ENCODE data around the gene BOD1L1. TPM values are rescaled to one million over a fixed set of nuclear protein-coding genes. Genes with fewer than 3 reads are reported as not detected.

The BOD1L1 gene
- total and polyA plus RNA-seq, 2 experiments from 2014 or later: 6.6 to 16.5 TPM

DNA sequence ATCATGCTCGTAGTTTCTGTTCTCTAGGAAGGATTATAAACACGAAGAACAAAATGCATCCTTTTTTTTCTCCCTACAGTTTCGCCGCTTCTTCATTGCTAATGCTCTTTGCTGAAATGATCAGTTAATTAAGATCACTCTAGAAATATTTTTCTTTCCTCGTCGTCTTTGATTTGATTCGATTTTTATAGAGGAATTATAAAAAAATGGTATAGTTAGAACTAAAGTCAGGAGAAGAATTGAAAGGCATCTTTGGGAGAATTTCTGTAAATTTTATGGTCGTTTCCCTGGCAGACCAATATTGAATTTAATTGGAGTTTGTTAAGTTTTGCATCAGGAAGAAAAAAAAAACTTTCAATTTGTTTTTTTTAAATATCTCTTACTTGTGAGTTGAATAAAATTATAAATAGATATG, 82.1 kb downstream of the BOD1L1 start:
- Histone ChIP-seq H3K4me3 (peak overlapping the region; percentile 83), H3K27ac (no peak overlapping the region), H3K36me3 (ENCODE audit: low read depth) (no peaks in the 10 kb centered on the region), H3K9me2 (ENCODE audit: insufficient read depth) (no peaks in the 10 kb centered on the region), H3F3A (ENCODE audit: insufficient read depth) (no peaks in the 10 kb centered on the region), H3K4me2 (ENCODE audit: unreplicated experiment) (peak overlapping the region; percentile 91), H4K20me1 (ENCODE audit: insufficient read depth) (no peaks in the 10 kb centered on the region), H3K4me1 (ENCODE audit: insufficient read depth) (no peaks in the 10 kb centered on the region; the same call in 1 of the 2 replicates), H3K9me3 (ENCODE audit: low read depth) (no peaks in the 10 kb centered on the region), H3K27me3 (replicated peaks; ENCODE audit: insufficient read depth) (peaks cover 67% of the 10 kb centered on the region), H3K79me2 (ENCODE audit: insufficient read depth) (no peaks in the 10 kb centered on the region), H3K9ac (no peak overlapping the region), H2AFZ (peak overlapping the region; percentile 84)
- TF ChIP-seq EZH2phosphoT487 (IDR thresholded peaks at IDR 0.05; ENCODE audit: insufficient read depth, low read depth): no peak
- no peak for TF ChIP-seq EZH2 (IDR thresholded peaks at IDR 0.05; ENCODE audit: insufficient read depth, poor library complexity, severe bottlenecking)
- WGBS, 2 experiments (ENCODE audit: low coverage in 1 of 2, low lambda C conversion rate in 2 of 2, missing lambda C conversion rate in 2 of 2): 4 to 7% methylated on average over 8 of the region's 8 CpGs
- in situ Hi-C loops (cut with MboI): no loop called here
- DNase-seq: no peak

DNA sequence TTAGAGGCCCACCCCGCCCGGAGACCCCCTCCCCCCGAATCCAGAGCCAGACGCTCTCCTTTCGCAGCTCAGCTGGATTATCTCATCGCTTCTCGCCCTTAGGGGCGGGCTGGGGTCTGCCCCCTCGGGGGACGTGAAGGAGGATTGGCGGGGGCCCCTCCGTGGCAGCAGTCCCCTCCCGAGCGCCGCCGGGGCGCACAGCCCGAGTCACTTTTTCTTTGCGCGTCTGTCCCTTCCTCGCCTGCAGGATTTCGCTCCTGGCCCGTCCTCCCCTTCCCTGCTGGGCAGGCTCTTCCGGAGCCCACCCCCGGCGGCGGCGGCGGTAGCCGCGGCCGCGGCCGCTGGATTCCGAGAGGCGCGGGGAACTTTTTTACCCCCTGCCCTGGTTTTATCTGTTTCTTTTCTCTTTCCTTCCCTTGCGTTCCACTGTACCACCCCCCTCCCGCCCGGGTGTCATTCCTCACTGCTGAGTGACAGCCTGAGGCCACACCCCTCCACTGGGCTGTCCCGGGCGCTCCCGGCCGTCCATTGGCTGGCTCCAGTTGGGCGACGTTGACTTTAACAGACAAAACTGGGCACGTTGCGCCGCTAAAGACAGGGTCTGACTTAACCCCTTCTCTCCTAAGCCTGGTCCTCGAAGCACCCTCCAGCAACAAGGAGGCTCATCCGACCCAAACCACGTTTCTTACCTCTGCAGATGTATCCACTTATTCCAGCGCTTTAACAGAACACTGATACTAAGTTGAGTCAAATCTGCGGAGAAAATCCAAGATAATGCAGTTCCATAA, 82.7 kb downstream of the BOD1L1 start:
- Histone ChIP-seq H3F3A (ENCODE audit: insufficient read depth) (no peaks in the 10 kb centered on the region), H3K4me3 (peak overlapping the region; percentile 83), H3K9me2 (ENCODE audit: insufficient read depth) (no peaks in the 10 kb centered on the region), H3K27ac (no peak overlapping the region), H2AFZ (peak overlapping the region; percentile 84), H3K27me3 (replicated peaks; ENCODE audit: insufficient read depth) (peaks cover 67% of the 10 kb centered on the region), H4K20me1 (ENCODE audit: insufficient read depth) (no peaks in the 10 kb centered on the region), H3K4me1 (ENCODE audit: insufficient read depth) (no peaks in the 10 kb centered on the region; the same call in 1 of the 2 replicates), H3K36me3 (ENCODE audit: low read depth) (no peaks in the 10 kb centered on the region), H3K4me2 (ENCODE audit: unreplicated experiment) (peak overlapping the region; percentile 91), H3K9me3 (ENCODE audit: low read depth) (no peaks in the 10 kb centered on the region), H3K79me2 (ENCODE audit: insufficient read depth) (no peaks in the 10 kb centered on the region), H3K9ac (no peak overlapping the region)
- TF ChIP-seq EZH2 (IDR thresholded peaks at IDR 0.05; ENCODE audit: insufficient read depth, poor library complexity, severe bottlenecking) (no peak), EZH2phosphoT487 (IDR thresholded peaks at IDR 0.05; ENCODE audit: insufficient read depth, low read depth) (no peak)
- WGBS, 2 experiments (ENCODE audit: low coverage in 1 of 2, low lambda C conversion rate in 2 of 2, missing lambda C conversion rate in 2 of 2): 1 to 2% methylated on average over 29 to 54 of the region's 54 CpGs
- in situ Hi-C loops (cut with MboI): no loop called here
- DNase-seq: peak; percentile 76

DNA sequence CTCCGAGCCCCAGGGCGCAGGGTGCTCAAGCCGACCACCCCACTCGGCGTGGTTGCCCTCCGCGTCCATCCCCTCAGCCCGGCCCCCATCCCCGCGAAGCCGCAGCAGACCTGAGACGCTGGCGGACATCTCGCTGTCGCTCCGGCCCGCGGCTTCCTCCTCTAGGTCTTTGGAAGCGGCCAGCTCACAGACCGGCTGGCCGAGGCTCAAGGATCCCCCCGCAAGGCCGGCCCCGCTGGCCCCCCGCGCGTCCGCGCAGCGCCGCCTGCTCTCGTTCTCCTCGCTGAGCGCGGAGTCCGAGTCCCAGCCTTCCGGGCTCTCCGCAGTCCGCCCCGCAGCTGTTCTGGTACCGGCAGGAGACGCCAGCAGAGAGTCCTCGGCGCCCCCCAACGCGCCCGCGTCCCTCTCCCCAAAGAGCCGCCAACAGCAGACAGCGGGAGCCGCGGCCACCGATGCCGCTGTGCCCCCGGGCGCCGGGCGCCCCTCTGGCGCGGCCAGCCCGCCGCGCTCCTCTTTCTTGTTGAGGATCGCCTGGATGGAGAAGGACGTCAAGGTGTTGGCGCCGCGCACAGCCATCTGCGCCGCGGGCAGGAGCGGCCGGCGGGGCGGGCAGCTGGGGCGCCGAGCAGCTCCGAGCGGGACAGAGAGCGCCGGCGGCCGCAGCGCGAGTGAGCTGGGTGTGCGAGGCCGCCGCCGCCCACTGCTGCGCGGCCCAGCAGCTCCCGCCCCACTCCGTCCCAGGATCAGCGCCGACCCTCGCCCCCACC, 83.5 kb downstream of the BOD1L1 start, which contains the start of gene NKX3-2:
Gene NKX3-2, minus strand, starts transcription at position 670 of the 767 bp plus-strand sequence. Its CDS starts 94 bp downstream, at position 576.
- no peak within 1 kb of the TSS for H3K27ac ChIP-seq
- H3K4me3 ChIP-seq: peak within 1 kb of the TSS; percentile 83
- no peaks in the 10 kb centered on the region for H4K20me1 ChIP-seq (ENCODE audit: insufficient read depth)
- H3F3A ChIP-seq (ENCODE audit: insufficient read depth): no peaks in the 10 kb centered on the region
- peaks cover 71% of the 10 kb centered on the region for H3K27me3 ChIP-seq (replicated peaks; ENCODE audit: insufficient read depth)
- in situ Hi-C loops (cut with MboI): no loop called here
- H3K4me1 ChIP-seq (ENCODE audit: insufficient read depth): no peaks in the 10 kb centered on the region; the same call in 1 of the 2 replicates
- 4% methylated on average over 65 of the region's 96 CpGs for WGBS, 2 experiments (ENCODE audit: low coverage in 1 of 2, low lambda C conversion rate in 2 of 2, missing lambda C conversion rate in 2 of 2)
- DNase-seq: peak; percentile 65
- no peaks in the 10 kb centered on the region for H3K79me2 ChIP-seq (ENCODE audit: insufficient read depth)
- no peak within 1 kb of the TSS for H3K9ac ChIP-seq
- no peaks in the 10 kb centered on the region for H3K9me2 ChIP-seq (ENCODE audit: insufficient read depth)
- peak; percentile 38 for TF ChIP-seq EZH2 (IDR thresholded peaks at IDR 0.05; ENCODE audit: insufficient read depth, poor library complexity, severe bottlenecking)
- no peak for TF ChIP-seq EZH2phosphoT487 (IDR thresholded peaks at IDR 0.05; ENCODE audit: insufficient read depth, low read depth)
- peak within 1 kb of the TSS; percentile 91 for H3K4me2 ChIP-seq (ENCODE audit: unreplicated experiment)
- no peaks in the 10 kb centered on the region for H3K36me3 ChIP-seq (ENCODE audit: low read depth)
- H2AFZ ChIP-seq: peak within 1 kb of the TSS; percentile 84
- H3K9me3 ChIP-seq (ENCODE audit: low read depth): no peaks in the 10 kb centered on the region

DNA sequence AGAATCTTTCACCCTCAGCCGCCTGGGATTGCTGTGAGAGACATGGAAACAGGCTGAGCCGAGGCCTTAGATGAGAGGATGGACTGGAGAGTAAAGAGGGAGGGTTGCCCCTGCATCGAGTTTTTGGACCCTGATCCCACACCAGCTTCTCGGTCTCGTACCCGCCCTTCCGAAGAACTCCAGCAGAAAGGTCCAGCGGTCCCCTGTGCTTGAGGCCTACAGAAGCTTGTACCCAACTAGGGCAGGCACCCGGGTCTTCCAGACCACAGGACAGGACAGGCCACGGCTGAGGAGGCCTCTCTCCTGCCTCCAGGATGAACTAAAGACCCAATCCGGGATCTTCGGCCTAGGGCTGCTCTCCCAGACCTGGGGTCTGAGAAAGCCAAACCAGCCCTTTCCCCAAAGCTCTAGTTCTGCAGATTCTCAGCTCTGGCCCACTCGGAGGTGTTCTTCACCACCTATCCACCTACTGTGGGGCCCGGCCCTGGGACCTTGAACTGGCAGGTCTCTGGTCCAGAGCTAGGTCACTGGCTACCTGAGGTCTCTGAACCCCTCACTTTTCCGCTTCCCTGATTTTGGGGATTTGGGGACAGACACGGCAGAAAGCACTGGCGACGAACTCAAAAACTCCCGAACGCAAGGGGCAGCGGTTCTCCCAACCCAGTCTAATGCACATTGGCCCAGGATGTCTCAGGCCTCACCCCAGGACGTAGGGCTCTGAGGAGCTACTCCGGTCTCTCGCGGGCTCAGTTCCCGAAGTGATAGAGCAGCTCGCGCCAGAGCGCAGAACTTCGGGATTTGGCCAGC, 84.3 kb downstream of the BOD1L1 start:
- peaks cover 73% of the 10 kb centered on the region for H3K27me3 ChIP-seq (replicated peaks; ENCODE audit: insufficient read depth)
- TF ChIP-seq EZH2 (IDR thresholded peaks at IDR 0.05; ENCODE audit: insufficient read depth, poor library complexity, severe bottlenecking) (no peak), EZH2phosphoT487 (IDR thresholded peaks at IDR 0.05; ENCODE audit: insufficient read depth, low read depth) (no peak)
- no peaks in the 10 kb centered on the region for H3K9me3 ChIP-seq (ENCODE audit: low read depth)
- H3K27ac ChIP-seq: no peak overlapping the region
- no peaks in the 10 kb centered on the region for H4K20me1 ChIP-seq (ENCODE audit: insufficient read depth)
- H3K79me2 ChIP-seq (ENCODE audit: insufficient read depth): no peaks in the 10 kb centered on the region
- no peak overlapping the region for H3K9ac ChIP-seq
- DNase-seq: no peak
- no peaks in the 10 kb centered on the region for H3F3A ChIP-seq (ENCODE audit: insufficient read depth)
- in situ Hi-C loops (cut with MboI): no loop called here
- WGBS, 2 experiments (ENCODE audit: low coverage in 1 of 2, low lambda C conversion rate in 2 of 2, missing lambda C conversion rate in 2 of 2): 65 to 69% methylated on average over 30 of the region's 30 CpGs
- no peaks in the 10 kb centered on the region for H3K9me2 ChIP-seq (ENCODE audit: insufficient read depth)
- H3K4me3 ChIP-seq: peak overlapping the region; percentile 83
- no peaks in the 10 kb centered on the region; the same call in 1 of the 2 replicates for H3K4me1 ChIP-seq (ENCODE audit: insufficient read depth)
- no peaks in the 10 kb centered on the region for H3K36me3 ChIP-seq (ENCODE audit: low read depth)
- peak overlapping the region; percentile 84 for H2AFZ ChIP-seq
- H3K4me2 ChIP-seq (ENCODE audit: unreplicated experiment): no peak overlapping the region
